A549 (cell line): ENCODE results near the gene HMGB2. TPM values are rescaled to one million over a fixed set of nuclear protein-coding genes. Genes with fewer than 3 reads are reported as not detected.

Source experiments
- ATAC-seq, 2 experiments: fragments of 200-7000 bp in 1 of 2; fragments of >200 bp in 1 of 2; cut with Nextera tagmentation in 1 of 2; cut with Tn5 transposase in 1 of 2; 3 replicates each; pipeline versions ENCODE4 v1.8.0 to v1.9.1; 2018 to 2020; ENCODE audit warnings: mild to moderate bottlenecking in 1 of 2, moderate library complexity in 1 of 2
- CTCF ChIA-PET: fragments of 300-600 bp; sonication (Branson Sonifier 250); formaldehyde crosslinking; extraction: SDS; loops from one replicate; lab custom pipeline; 2021; ENCODE audit warnings: antibody characterized with exemption, inconsistent platforms; lab: Yijun Ruan, JAX
- POLR2A ChIA-PET: fragments of 350-600 bp; formaldehyde crosslinking; extraction: SDS; loops from one replicate; lab custom pipeline; 2021; ENCODE audit warnings: antibody characterized with exemption, inconsistent platforms; lab: Yijun Ruan, JAX
- DNase-seq, 2 experiments: peaks; one replicate each; pipeline versions ENCODE4 v3.0.0 to v3.0.0-alpha.2; 2011 to 2016; ENCODE audit warnings: low read depth in 1 of 2, low spot score in 1 of 2
- FAIRE-seq: peaks from 2 replicates; lab custom pipeline; 2011; peaks lifted over from hg19 to GRCh38; lab: Jason Lieb, UNC
- H3K27ac ChIP-seq, 2 experiments: fragments of >200 bp; sonication (Bioruptor Twin); formaldehyde crosslinking; 3 replicates each; pipeline ENCODE4 v1.5.1; 2016 to 2017
- H3K4me1 ChIP-seq: fragments of >200 bp; sonication (Bioruptor Twin); formaldehyde crosslinking; 3 replicates; pipeline ENCODE4 v1.6.1; 2016
- H3K4me2 ChIP-seq: fragments of >200 bp; sonication (Bioruptor Twin); formaldehyde crosslinking; 3 replicates; pipeline ENCODE4 v1.6.1; 2016
- H3K4me3 ChIP-seq: fragments of >200 bp; sonication (Bioruptor Twin); formaldehyde crosslinking; 3 replicates; pipeline ENCODE4 v1.5.1; 2016
- H3K9me3 ChIP-seq: fragments of >200 bp; sonication (Bioruptor Twin); formaldehyde crosslinking; 3 replicates; pipeline ENCODE4 v1.6.1; 2016
- CEBPB ChIP-seq, 2 experiments: fragments of >200 bp in 1 of 2; sonication (Bioruptor Twin) in 1 of 2; formaldehyde crosslinking in 1 of 2; IDR thresholded peaks; 2 replicates each; pipeline ENCODE4 v1.6.1; 2012 to 2016
- CHD2 ChIP-seq: fragments of 150-350 bp; IDR thresholded peaks from 2 replicates; pipeline ENCODE4 v1.6.1; 2014; ENCODE audit warnings: low read length; ENCODE audit not compliant: partially characterized antibody
- ELK1 ChIP-seq: fragments of 150-350 bp; IDR thresholded peaks from 2 replicates; pipeline ENCODE4 v1.6.1; 2014; ENCODE audit warnings: low read depth, mild to moderate bottlenecking, low read length
- EP300 ChIP-seq, 2 experiments: fragments of >200 bp; sonication (Bioruptor Twin); formaldehyde crosslinking; IDR thresholded peaks; 2 replicates in 1 of 2; 3 replicates in 1 of 2; pipeline ENCODE4 v1.6.1; 2016 to 2017
- ESRRA ChIP-seq: fragments of 150-350 bp; IDR thresholded peaks from 2 replicates; pipeline ENCODE4 v1.6.1; 2014; ENCODE audit warnings: mild to moderate bottlenecking, low read length, borderline replicate concordance
- FOSB ChIP-seq: fragments of 250-450 bp; sonication (Bioruptor Pico); IDR thresholded peaks from 2 replicates; pipeline ENCODE4 v1.5.0; 2020; ENCODE audit warnings: mild to moderate bottlenecking, moderate library complexity
- FOXS1 ChIP-seq: fragments of 250-450 bp; sonication (Bioruptor Pico); IDR thresholded peaks from 2 replicates; pipeline ENCODE4 v1.5.0; 2020; ENCODE audit warnings: mild to moderate bottlenecking, moderate library complexity
- HDAC2 ChIP-seq: fragments of 200-600 bp; sonication (generic); IDR thresholded peaks from 2 replicates; pipeline ENCODE4 v1.6.1; 2016
- JUNB ChIP-seq: fragments of >200 bp; sonication (Bioruptor Twin); formaldehyde crosslinking; IDR thresholded peaks from 2 replicates; pipeline ENCODE4 v1.6.1; 2016
- KDM1A ChIP-seq: fragments of 200-600 bp; sonication (generic); IDR thresholded peaks from 2 replicates; pipeline ENCODE4 v1.6.1; 2016; ENCODE audit warnings: low read depth, mild to moderate bottlenecking
- KDM5A ChIP-seq: fragments of 200-600 bp; sonication (generic); IDR thresholded peaks from 2 replicates; pipeline ENCODE4 v1.6.1; 2016; ENCODE audit warnings: antibody characterized with exemption, mild to moderate bottlenecking
- MAZ ChIP-seq: fragments of 150-350 bp; IDR thresholded peaks from 2 replicates; pipeline ENCODE4 v1.6.1; 2014; ENCODE audit warnings: antibody characterized with exemption, low read depth, low read length, borderline replicate concordance
- MYC ChIP-seq: IDR thresholded peaks from 2 replicates; pipeline ENCODE4 v1.6.1; 2012; ENCODE audit warnings: mild to moderate bottlenecking, inconsistent platforms, low read length, improper control_type of control experiment, borderline replicate concordance
- RAD21 ChIP-seq, 2 experiments: fragments of >200 bp in 1 of 2; sonication (Bioruptor Twin) in 1 of 2; formaldehyde crosslinking in 1 of 2; IDR thresholded peaks in 1 of 2; conservative IDR thresholded peaks in 1 of 2; 2 replicates in 1 of 2; 3 replicates in 1 of 2; pipeline ENCODE4 v1.6.1; 2012 to 2018; ENCODE audit warnings: inconsistent platforms in 1 of 2
- RARB ChIP-seq: fragments of 250-450 bp; sonication (Bioruptor Pico); IDR thresholded peaks from 2 replicates; pipeline ENCODE4 v1.8.0; 2021; ENCODE audit warnings: mild to moderate bottlenecking, moderate library complexity
- WGBS: methylation state at CpG from one replicate; pipeline ENCODE4 v1.1.6; 2017; ENCODE audit errors: missing lambda C conversion rate; 5-methylcytosine and 5-hydroxymethylcytosine counted together
- polyA plus RNA-seq, 4 experiments: library from polyadenylated mRNA; depleted of rRNA in 3 of 4; stranded (reverse); fragments of >200 nt; fragmentation: RNase III in 1 of 4; extraction: RNeasy Plus Mini Kit Qiagen cat#74134 plus additional on column Dnase treatment in 1 of 4; gene quantifications; 2 replicates in 3 of 4; 3 replicates in 1 of 4; pipeline ENCODE4 v1.2.3, GENCODE V29; 2011 to 2017
- TF ChIP-seq, protein P1 (sequence below): fragments of 250-450 bp; sonication (Bioruptor Pico); IDR thresholded peaks from 2 replicates; pipeline ENCODE4 v1.5.0; 2020; ENCODE audit warnings: low read depth, mild to moderate bottlenecking, moderate library complexity

Gene HMGB2
- polyA plus RNA-seq, 2 of the 4 experiments (the other 2 are of a cell fraction): 101 to 128 TPM

GRCh38 chr4:173281406-173282255 is 52.5 kb downstream of the HMGB2 start:
- Histone ChIP-seq H3K4me3 (no peak overlapping the region), H3K4me1 (no peaks in the 10 kb centered on the region), H3K9me3 (peaks cover 6% of the 10 kb centered on the region; the same call in 2 of the 3 replicates), H3K4me2 (no peak overlapping the region), H3K27ac (no peak overlapping the region)
- ChIA-PET CTCF (interaction anchor here (1.1 to 1.5 kb wide), 3 partner anchors 11 to 23 kb away, joined by 3 read pairs; no protein-coding TSS in a partner anchor), POLR2A (no interaction called here)
- ATAC-seq (no peak), DNase-seq (no peak), FAIRE-seq (no peak)
- TF ChIP-seq MAZ (no peak), KDM5A (no peak), CEBPB (IDR thresholded peaks at IDR 0.05) (no peak), MYC (no peak), CHD2 (no peak), KDM1A (no peak), HDAC2 (no peak), JUNB (no peak), FOSB (no peak), EP300 (IDR thresholded peaks at IDR 0.05) (no peak), RARB (no peak), FOXS1 (CRISPR knock-in tag) (no peak), ESRRA (no peak), ELK1 (no peak), RAD21 (conservative IDR thresholded peaks at IDR 0.05 in 1 of 2, IDR thresholded peaks at IDR 0.05 in 1 of 2) (no peak)
- TF ChIP-seq, protein P1, sequence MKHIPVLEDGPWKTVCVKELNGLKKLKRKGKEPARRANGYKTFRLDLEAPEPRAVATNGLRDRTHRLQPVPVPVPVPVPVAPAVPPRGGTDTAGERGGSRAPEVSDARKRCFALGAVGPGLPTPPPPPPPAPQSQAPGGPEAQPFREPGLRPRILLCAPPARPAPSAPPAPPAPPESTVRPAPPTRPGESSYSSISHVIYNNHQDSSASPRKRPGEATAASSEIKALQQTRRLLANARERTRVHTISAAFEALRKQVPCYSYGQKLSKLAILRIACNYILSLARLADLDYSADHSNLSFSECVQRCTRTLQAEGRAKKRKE (CRISPR knock-in tag): no peak
- 86% methylated on average over 14 of the region's 14 CpGs for WGBS

Other genes with a start within 250 kb of the HMGB2 start
- gene GALNT7, start 165.5 kb downstream of the HMGB2 start, polyA plus RNA-seq (2011; rRNA removed): 57.1 and 63.6 TPM in 2 replicates
- 28.2 to 30.9 TPM (median 28.8 TPM) in 3 replicates for gene GALNT7, start 165.5 kb downstream of the HMGB2 start, polyA plus RNA-seq (2017; fragmentation: RNase III; extraction: RNeasy Plus Mini Kit Qiagen cat#74134 plus additional on column Dnase treatment)
- 12.0 and 19.6 TPM in 2 replicates for gene SAP30, start 36.6 kb upstream of the HMGB2 start, polyA plus RNA-seq (2011; rRNA removed)
- gene SAP30, start 36.6 kb upstream of the HMGB2 start, polyA plus RNA-seq (2017; fragmentation: RNase III; extraction: RNeasy Plus Mini Kit Qiagen cat#74134 plus additional on column Dnase treatment): 16.5 to 18.4 TPM (median 17.2 TPM) in 3 replicates
- gene SCRG1, start 64.8 kb upstream of the HMGB2 start, polyA plus RNA-seq (2011; rRNA removed): not detected in 2 replicates
- gene SCRG1, start 64.8 kb upstream of the HMGB2 start, polyA plus RNA-seq (2017; fragmentation: RNase III; extraction: RNeasy Plus Mini Kit Qiagen cat#74134 plus additional on column Dnase treatment): not detected in 3 replicates
- 0.44 and 0.53 TPM in 2 replicates for gene HAND2, start 195.9 kb upstream of the HMGB2 start, polyA plus RNA-seq (2011; rRNA removed)
- gene HAND2, start 195.9 kb upstream of the HMGB2 start, polyA plus RNA-seq (2017; fragmentation: RNase III; extraction: RNeasy Plus Mini Kit Qiagen cat#74134 plus additional on column Dnase treatment): 0.34 to 0.63 TPM (median 0.59 TPM) in 3 replicates